Ectodermal cell (in vitro differentiated cells): Measurements from ENCODE around the gene LIN28B.

Source experiments
- H3K27ac ChIP-seq: 2 replicates; pipeline ENCODE4 v1.7.0; 2013; ENCODE audit warnings: mild to moderate bottlenecking, low read depth, low read length; ENCODE audit not compliant: insufficient read depth, poor library complexity, severe bottlenecking
- H3K27me3 ChIP-seq: 2 replicates; pipeline ENCODE4 v1.7.0; 2013; ENCODE audit warnings: mild to moderate bottlenecking, low read length; ENCODE audit not compliant: insufficient read depth, control insufficient read depth, poor library complexity, severe bottlenecking
- H3K36me3 ChIP-seq: one replicate; pipeline ENCODE4 v1.7.0; 2013; ENCODE audit warnings: low read length; ENCODE audit not compliant: control insufficient read depth, insufficient read depth
- H3K4me1 ChIP-seq: one replicate; pipeline ENCODE4 v1.7.0; 2013; ENCODE audit warnings: low read length; ENCODE audit not compliant: control insufficient read depth, insufficient read depth
- H3K4me3 ChIP-seq: 2 replicates; pipeline ENCODE4 v1.7.0; 2013; ENCODE audit warnings: low read depth, low read length, control low read depth; ENCODE audit not compliant: insufficient read depth
- H3K9me3 ChIP-seq: 2 replicates; pipeline ENCODE4 v1.7.0; 2013; ENCODE audit warnings: mild to moderate bottlenecking, low read length, moderate library complexity; ENCODE audit not compliant: control insufficient read depth
- WGBS, 2 experiments: methylation state at CpG; one replicate each; pipeline ENCODE4 v1.1.7; 2013; ENCODE audit warnings: missing lambda C conversion rate in 2 of 2; 5-methylcytosine and 5-hydroxymethylcytosine counted together

LIN28B gene

DNA sequence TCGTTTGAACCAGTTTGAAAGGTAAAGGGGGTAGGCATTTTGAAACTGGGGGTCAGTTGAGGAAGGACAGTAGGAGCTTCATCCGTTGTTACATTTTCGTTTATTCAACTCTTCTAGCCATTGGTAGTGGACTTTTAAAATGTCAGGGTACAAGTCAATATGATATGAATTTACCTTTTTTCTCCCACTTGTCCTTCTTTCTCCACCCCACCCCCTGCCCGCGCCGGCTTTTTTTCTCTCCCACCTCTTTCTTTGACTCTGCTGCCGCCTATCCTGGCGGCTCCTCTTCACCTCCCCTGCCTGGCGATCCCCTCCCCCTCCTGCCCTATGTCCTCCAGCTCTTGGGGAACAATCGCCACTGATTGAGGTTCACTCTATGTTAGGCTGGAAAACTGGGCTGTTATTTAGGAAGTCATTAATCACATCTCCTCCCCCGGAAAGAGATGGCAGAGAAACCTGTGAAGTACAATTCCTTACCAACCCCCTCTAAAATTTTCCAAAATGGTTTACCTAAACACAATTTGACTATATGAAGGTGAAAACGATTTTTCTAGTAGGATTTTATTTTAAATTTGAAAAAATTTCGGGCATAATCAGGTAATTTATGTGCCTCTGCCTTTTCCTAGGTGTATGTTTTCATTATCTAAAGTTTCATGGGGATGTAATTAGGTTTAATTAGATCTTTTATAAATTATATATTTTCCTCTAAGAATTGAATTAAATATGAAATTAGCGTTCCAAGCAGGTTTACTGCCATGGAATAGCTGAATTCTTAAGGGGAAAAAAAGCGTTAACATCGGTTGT lies 778 bp upstream of the LIN28B start:
- peaks cover 16% of the 10 kb centered on the region for H3K4me1 ChIP-seq
- H3K36me3 ChIP-seq: no peaks in the 10 kb centered on the region
- 1 to 2% methylated on average over 15 to 16 of the region's 16 CpGs for WGBS, 2 experiments
- no peaks in the 10 kb centered on the region for H3K27me3 ChIP-seq
- no peaks in the 10 kb centered on the region for H3K9me3 ChIP-seq
- H3K4me3 ChIP-seq: peak overlapping the region; percentile 69
- peak overlapping the region; percentile 96 for H3K27ac ChIP-seq

GRCh38 chr6:104957301-104958177 lies 632 bp downstream of the LIN28B start:
- H3K27me3 ChIP-seq: no peaks in the 10 kb centered on the region
- 0 to 1% methylated on average over 14 to 19 of the region's 21 CpGs for WGBS, 2 experiments
- H3K27ac ChIP-seq: peak overlapping the region; percentile 96
- H3K9me3 ChIP-seq: no peaks in the 10 kb centered on the region
- no peaks in the 10 kb centered on the region for H3K36me3 ChIP-seq
- H3K4me1 ChIP-seq: peaks cover 4% of the 10 kb centered on the region
- H3K4me3 ChIP-seq: peak overlapping the region; percentile 69

DNA sequence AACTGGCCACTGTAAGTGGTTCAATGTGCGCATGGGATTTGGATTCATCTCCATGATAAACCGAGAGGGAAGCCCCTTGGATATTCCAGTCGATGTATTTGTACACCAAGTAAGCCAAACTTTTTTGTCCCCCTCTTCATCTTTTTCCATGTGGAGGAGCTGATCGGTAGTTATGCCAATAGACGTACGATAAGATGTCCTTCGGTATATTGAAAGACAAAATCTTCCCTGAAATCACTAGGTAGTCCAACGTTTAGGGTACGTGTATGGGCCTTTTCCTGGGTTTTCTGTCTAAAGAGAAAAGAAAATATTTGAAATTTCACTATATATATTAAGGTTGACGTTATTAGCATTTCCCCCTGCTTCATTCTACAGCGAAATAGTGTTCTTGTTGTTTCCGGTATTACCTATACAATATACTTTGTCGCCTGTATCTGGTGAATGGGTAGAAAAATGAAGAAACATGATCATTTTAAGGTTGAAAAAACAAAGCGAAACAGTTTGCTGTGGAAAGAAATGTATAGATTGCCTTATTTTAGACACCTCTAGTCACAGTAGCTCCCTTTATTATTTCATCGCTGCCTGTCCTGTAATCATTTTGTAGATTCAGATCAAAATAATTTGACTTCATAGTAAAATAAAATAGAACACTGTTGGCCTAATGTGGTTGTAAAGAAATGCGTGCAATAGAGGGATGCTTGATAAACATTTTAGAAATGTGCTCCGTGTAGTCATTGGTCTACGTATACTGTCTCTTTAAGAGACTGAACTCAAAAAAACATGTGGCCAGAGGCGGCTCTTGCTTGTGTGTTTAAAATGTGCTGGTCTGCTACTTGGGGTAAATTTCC lies 1.5 kb downstream of the LIN28B start:
- Histone ChIP-seq H3K27me3 (no peaks in the 10 kb centered on the region), H3K9me3 (no peaks in the 10 kb centered on the region), H3K36me3 (no peaks in the 10 kb centered on the region), H3K4me1 (peaks cover 4% of the 10 kb centered on the region), H3K4me3 (peak overlapping the region; percentile 69), H3K27ac (peak overlapping the region; percentile 96)
- 1% methylated on average over 13 to 16 of the region's 19 CpGs for WGBS, 2 experiments

- Histone ChIP-seq H3K4me1 (peaks cover 4% of the 10 kb centered on the region), H3K27ac (no peak overlapping the region), H3K36me3 (no peaks in the 10 kb centered on the region), H3K27me3 (no peaks in the 10 kb centered on the region), H3K9me3 (no peaks in the 10 kb centered on the region), H3K4me3 (peak overlapping the region; percentile 69)
- WGBS, 2 experiments: 0 to 2% methylated on average over 2 of the region's 3 CpGs
Observed at GRCh38 chr6:104959026-104959858, 2.3 kb downstream of the LIN28B start.

DNA sequence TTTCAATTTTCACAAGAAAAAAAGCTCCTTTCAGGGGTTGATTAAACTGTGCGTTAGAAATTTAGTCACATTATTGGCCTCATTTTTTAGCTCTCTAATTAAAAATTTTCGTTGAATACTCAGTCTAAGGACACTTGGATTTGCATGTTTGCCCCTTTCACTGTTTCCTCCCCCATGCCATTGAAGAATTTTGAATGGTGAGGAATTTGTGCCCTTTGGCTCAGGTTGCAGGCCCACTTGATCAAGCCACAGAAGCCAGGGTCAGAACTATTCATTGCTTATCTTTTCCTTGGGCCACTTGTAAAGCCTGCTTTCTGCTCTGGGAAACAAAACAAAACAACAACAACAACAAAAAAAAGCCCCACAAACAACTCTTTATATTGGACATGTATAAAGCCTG lies 12.2 kb downstream of the LIN28B start:
- H3K27me3 ChIP-seq: no peaks in the 10 kb centered on the region
- H3K4me3 ChIP-seq: no peak overlapping the region
- peaks cover 4% of the 10 kb centered on the region for H3K36me3 ChIP-seq
- 4 to 14% methylated on average over 2 of the region's 2 CpGs for WGBS, 2 experiments
- peak overlapping the region; percentile 71 for H3K27ac ChIP-seq
- H3K9me3 ChIP-seq: no peaks in the 10 kb centered on the region
- H3K4me1 ChIP-seq: peaks cover 20% of the 10 kb centered on the region

GRCh38 chr6:104969785-104970581 lies 13.1 kb downstream of the LIN28B start:
- H3K9me3 ChIP-seq: no peaks in the 10 kb centered on the region
- H3K36me3 ChIP-seq: peaks cover 4% of the 10 kb centered on the region
- no peak overlapping the region for H3K4me3 ChIP-seq
- H3K27me3 ChIP-seq: no peaks in the 10 kb centered on the region
- H3K4me1 ChIP-seq: peaks cover 20% of the 10 kb centered on the region
- WGBS, 2 experiments: 80 to 94% methylated on average over 1 to 2 of the region's 2 CpGs
- H3K27ac ChIP-seq: peak overlapping the region; percentile 60

GRCh38 chr6:104973404-104973803 lies 16.5 kb downstream of the LIN28B start:
- Histone ChIP-seq H3K9me3 (no peaks in the 10 kb centered on the region), H3K4me3 (no peak overlapping the region), H3K27ac (no peak overlapping the region), H3K4me1 (peaks cover 20% of the 10 kb centered on the region), H3K36me3 (peaks cover 1% of the 10 kb centered on the region), H3K27me3 (no peaks in the 10 kb centered on the region)
- 61 to 64% methylated on average over 2 of the region's 3 CpGs for WGBS, 2 experiments

GRCh38 chr6:104983296-104983695 lies 26.4 kb downstream of the LIN28B start:
- WGBS, 2 experiments: 95 to 98% methylated on average over 5 of the region's 5 CpGs
- Histone ChIP-seq H3K27me3 (no peaks in the 10 kb centered on the region), H3K9me3 (no peaks in the 10 kb centered on the region), H3K36me3 (peaks cover 23% of the 10 kb centered on the region), H3K4me1 (no peaks in the 10 kb centered on the region), H3K27ac (no peak overlapping the region), H3K4me3 (no peak overlapping the region)

- no peaks in the 10 kb centered on the region for H3K4me1 ChIP-seq
- WGBS, 2 experiments: 90 to 95% methylated on average over 3 to 4 of the region's 4 CpGs
- H3K9me3 ChIP-seq: no peaks in the 10 kb centered on the region
- H3K36me3 ChIP-seq: peaks cover 18% of the 10 kb centered on the region
- H3K27ac ChIP-seq: no peak overlapping the region
- no peak overlapping the region for H3K4me3 ChIP-seq
- H3K27me3 ChIP-seq: no peaks in the 10 kb centered on the region
Observed at GRCh38 chr6:104983776-104984175, 26.9 kb downstream of the LIN28B start.
